Measurements from ENCODE around the gene DCPS.

DCPS gene

GRCh38 chr11:126284829-126285228 is 19.0 kb upstream of the DCPS start:
- in situ Hi-C loops (cut with MboI; ENCODE audit: low sequenced_read_pairs), result no loop called here

GRCh38 chr11:126288237-126288636 is 15.6 kb upstream of the DCPS start:
- in situ Hi-C loops (cut with MboI; ENCODE audit: low sequenced_read_pairs), result no loop called here

- in situ Hi-C loops (cut with MboI; ENCODE audit: low sequenced_read_pairs), result no loop called here
Measured at GRCh38 chr11:126290887-126291286, 13.0 kb upstream of the DCPS start.

- in situ Hi-C loops (cut with MboI; ENCODE audit: low sequenced_read_pairs), result no loop called here
Measured at GRCh38 chr11:126293726-126294125, 10.1 kb upstream of the DCPS start.

GRCh38 chr11:126297004-126297403 is 6.9 kb upstream of the DCPS start:
- in situ Hi-C loops (cut with MboI; ENCODE audit: low sequenced_read_pairs), result no loop called here

- in situ Hi-C loops (cut with MboI; ENCODE audit: low sequenced_read_pairs), result loop anchor here (25.0 kb wide), 1 partner anchor 683 kb away; no protein-coding TSS in a partner anchor
Measured at GRCh38 chr11:126304457-126305075, 706 bp downstream of the DCPS start.

GRCh38 chr11:126305699-126306098 is 1.8 kb downstream of the DCPS start:
- in situ Hi-C loops (cut with MboI; ENCODE audit: low sequenced_read_pairs), result loop anchor here (25.0 kb wide), 1 partner anchor 682 kb away; no protein-coding TSS in a partner anchor

GRCh38 chr11:126307706-126308105 is 3.8 kb downstream of the DCPS start:
- in situ Hi-C loops (cut with MboI; ENCODE audit: low sequenced_read_pairs), result loop anchor here (25.0 kb wide), 1 partner anchor 680 kb away; no protein-coding TSS in a partner anchor

GRCh38 chr11:126308271-126308671 is 4.4 kb downstream of the DCPS start:
- in situ Hi-C loops (cut with MboI; ENCODE audit: low sequenced_read_pairs), result loop anchor here (25.0 kb wide), 1 partner anchor 679 kb away; no protein-coding TSS in a partner anchor

GRCh38 chr11:126308771-126309170 is 4.9 kb downstream of the DCPS start:
- in situ Hi-C loops (cut with MboI; ENCODE audit: low sequenced_read_pairs), result loop anchor here (25.0 kb wide), 1 partner anchor 679 kb away; no protein-coding TSS in a partner anchor

GRCh38 chr11:126310200-126310991 is 6.5 kb downstream of the DCPS start:
- in situ Hi-C loops (cut with MboI; ENCODE audit: low sequenced_read_pairs), result loop anchor here (25.0 kb wide), 1 partner anchor 677 kb away; no protein-coding TSS in a partner anchor

- in situ Hi-C loops (cut with MboI; ENCODE audit: low sequenced_read_pairs), result loop anchor here (25.0 kb wide), 1 partner anchor 676 kb away; no protein-coding TSS in a partner anchor
Measured at GRCh38 chr11:126310992-126311310, 7.1 kb downstream of the DCPS start.

- in situ Hi-C loops (cut with MboI; ENCODE audit: low sequenced_read_pairs), result loop anchor here (25.0 kb wide), 1 partner anchor 676 kb away; no protein-coding TSS in a partner anchor
Measured at GRCh38 chr11:126311401-126312291, 7.8 kb downstream of the DCPS start.

- in situ Hi-C loops (cut with MboI; ENCODE audit: low sequenced_read_pairs), result loop anchor here (25.0 kb wide), 1 partner anchor 674 kb away; no protein-coding TSS in a partner anchor
Measured at GRCh38 chr11:126312961-126313360, 9.1 kb downstream of the DCPS start.

GRCh38 chr11:126313826-126314225 is 10.0 kb downstream of the DCPS start:
- in situ Hi-C loops (cut with MboI; ENCODE audit: low sequenced_read_pairs), result loop anchor here (25.0 kb wide), 1 partner anchor 673 kb away; no protein-coding TSS in a partner anchor

GRCh38 chr11:126317432-126317755 is 13.5 kb downstream of the DCPS start:
- in situ Hi-C loops (cut with MboI; ENCODE audit: low sequenced_read_pairs), result loop anchor here (25.0 kb wide), 1 partner anchor 670 kb away; no protein-coding TSS in a partner anchor

- in situ Hi-C loops (cut with MboI; ENCODE audit: low sequenced_read_pairs), result loop anchor here (25.0 kb wide), 1 partner anchor 669 kb away; no protein-coding TSS in a partner anchor
Measured at GRCh38 chr11:126317756-126318573, 14.1 kb downstream of the DCPS start.

- in situ Hi-C loops (cut with MboI; ENCODE audit: low sequenced_read_pairs), result loop anchor here (25.0 kb wide), 1 partner anchor 669 kb away; no protein-coding TSS in a partner anchor
Measured at GRCh38 chr11:126318574-126319373, 14.9 kb downstream of the DCPS start.

GRCh38 chr11:126319374-126319740 is 15.5 kb downstream of the DCPS start:
- in situ Hi-C loops (cut with MboI; ENCODE audit: low sequenced_read_pairs), result loop anchor here (25.0 kb wide), 1 partner anchor 668 kb away; no protein-coding TSS in a partner anchor
